Astrocyte of the spinal cord (primary cell): ENCODE results near the gene KIF26B.

ENCODE experiments used
- DNase-seq: peaks from one replicate; pipeline ENCODE4 v3.0.0; 2011; ENCODE audit warnings: low read depth, low spot score
- H3K4me3 ChIP-seq: 2 replicates; pipeline ENCODE4 v1.5.1; 2011; ENCODE audit warnings: low read depth, mild to moderate bottlenecking, low read length, moderate library complexity
- CTCF ChIP-seq: IDR thresholded peaks from 2 replicates; pipeline ENCODE4 v1.5.1; 2012; ENCODE audit warnings: low read depth, mild to moderate bottlenecking, low read length, inconsistent platforms
- in situ Hi-C: cut with HindIII; loops from 2 replicates; pipeline ENCODE4 v1.10.0; 2017; ENCODE audit warnings: low sequenced_read_pairs

Gene KIF26B

GRCh38 chr1:245110406-245110805 is 44.4 kb upstream of the KIF26B start:
- in situ Hi-C loops = no loop called here
- DNase-seq = no peak
- no peak overlapping the region for H3K4me3 ChIP-seq
- no peak for TF ChIP-seq CTCF

- H3K4me3 ChIP-seq = no peak overlapping the region
- no peak for TF ChIP-seq CTCF
- in situ Hi-C loops = no loop called here
- DNase-seq = no peak
Measured at GRCh38 chr1:245111073-245111472, 43.7 kb upstream of the KIF26B start.

- TF ChIP-seq CTCF = no peak
- in situ Hi-C loops = no loop called here
- H3K4me3 ChIP-seq = no peak overlapping the region
- DNase-seq = no peak
Measured at GRCh38 chr1:245113649-245114048, 41.1 kb upstream of the KIF26B start.

- no peak for DNase-seq
- in situ Hi-C loops = no loop called here
- no peak overlapping the region for H3K4me3 ChIP-seq
- no peak for TF ChIP-seq CTCF
Measured at GRCh38 chr1:245116131-245116530, 38.7 kb upstream of the KIF26B start.

GRCh38 chr1:245116751-245117150 is 38.0 kb upstream of the KIF26B start:
- H3K4me3 ChIP-seq = no peak overlapping the region
- no peak for DNase-seq
- TF ChIP-seq CTCF = no peak
- in situ Hi-C loops = no loop called here

- no peak overlapping the region for H3K4me3 ChIP-seq
- no peak for DNase-seq
- no peak for TF ChIP-seq CTCF
- in situ Hi-C loops = no loop called here
Measured at GRCh38 chr1:245118066-245118465, 36.7 kb upstream of the KIF26B start.

GRCh38 chr1:245118806-245119205 is 36.0 kb upstream of the KIF26B start:
- no peak for DNase-seq
- in situ Hi-C loops = no loop called here
- TF ChIP-seq CTCF = no peak
- no peak overlapping the region for H3K4me3 ChIP-seq
